CD14-positive monocyte (primary cell): ENCODE measurements around the gene EP400. TPM values are rescaled to one million over a fixed set of nuclear protein-coding genes. Genes with fewer than 3 reads are reported as not detected.
A peak's percentile ranks its signal among the peaks of the same experiment; 100 is the strongest.
"Not testable (repeated sequence)": the region's sequence is repeated elsewhere in the genome, so short reads cannot be mapped to it uniquely, and the experiment has no call there.

Experiments
- DNase-seq, 3 donors: peaks; one replicate each; pipeline ENCODE4 v3.0.0-alpha.2; 2011 to 2022
- H2AFZ ChIP-seq: 2 replicates; pipeline ENCODE4 v1.6.0; 2012; ENCODE audit warnings: mild to moderate bottlenecking, low read depth, low read length, inconsistent platforms; ENCODE audit not compliant: insufficient read depth, poor library complexity, severe bottlenecking
- H3K27ac ChIP-seq, 2 donors: 1 replicate in 1 of 2; 2 replicates in 1 of 2; pipeline ENCODE4 v1.5.1; 2012 to 2013; ENCODE audit warnings: low read length in 2 of 2, control low read depth in 1 of 2, inconsistent platforms in 1 of 2, low read depth in 1 of 2, mild to moderate bottlenecking in 1 of 2
- H3K27me3 ChIP-seq, 2 donors: one replicate each; pipeline versions ENCODE4 v1.6.0 to v1.6.1; 2011 to 2013; ENCODE audit warnings: low read length in 2 of 2; ENCODE audit not compliant: control insufficient read depth in 2 of 2, insufficient read depth in 2 of 2
- H3K36me3 ChIP-seq, 2 donors: replicated peaks in 1 of 2; 1 replicate in 1 of 2; 2 replicates in 1 of 2; pipeline versions ENCODE4 v1.5.1 to v1.6.1; 2012 to 2013; ENCODE audit warnings: low read length in 2 of 2, control low read depth in 1 of 2, inconsistent platforms in 1 of 2, mild to moderate bottlenecking in 1 of 2; ENCODE audit not compliant: insufficient read depth in 2 of 2, control insufficient read depth in 1 of 2
- H3K4me1 ChIP-seq, 2 donors: 1 replicate in 1 of 2; 2 replicates in 1 of 2; pipeline versions ENCODE4 v1.5.1 to v1.6.1; 2012 to 2013; ENCODE audit warnings: low read length in 2 of 2, control low read depth in 1 of 2, inconsistent platforms in 1 of 2, mild to moderate bottlenecking in 1 of 2, moderate library complexity in 1 of 2; ENCODE audit not compliant: insufficient read depth in 2 of 2, control insufficient read depth in 1 of 2
- H3K4me2 ChIP-seq: replicated peaks from 2 replicates; pipeline ENCODE3; 2012; ENCODE audit warnings: low read length, moderate library complexity, mild to moderate bottlenecking; ENCODE audit not compliant: poor library complexity, severe bottlenecking; ENCODE audit errors: extremely low read depth
- H3K4me3 ChIP-seq, 3 experiments: fragments of 200-600 bp in 1 of 3; sonication (generic) in 1 of 3; replicated peaks in 1 of 3; 1 replicate in 2 of 3; 2 replicates in 1 of 3; pipeline ENCODE4 v1.5.1; 2011 to 2013; ENCODE audit warnings: low read length in 3 of 3, mild to moderate bottlenecking in 3 of 3, control low read depth in 2 of 3, low read depth in 2 of 3, inconsistent platforms in 1 of 3, moderate library complexity in 1 of 3
- H3K79me2 ChIP-seq: 2 replicates; pipeline ENCODE4 v1.6.0; 2012; ENCODE audit warnings: mild to moderate bottlenecking, control low read depth, inconsistent platforms, low read length, moderate library complexity; ENCODE audit not compliant: insufficient read depth
- H3K9ac ChIP-seq: 2 replicates; pipeline ENCODE4 v1.6.0; 2017; ENCODE audit warnings: low read length, mild to moderate bottlenecking; ENCODE audit not compliant: insufficient read depth, poor library complexity, severe bottlenecking
- H3K9me3 ChIP-seq, 2 donors: replicated peaks in 1 of 2; 1 replicate in 1 of 2; 2 replicates in 1 of 2; pipeline versions ENCODE4 v1.5.1 to v1.6.1; 2012 to 2013; ENCODE audit warnings: low read length in 2 of 2, control low read depth in 1 of 2; ENCODE audit not compliant: control insufficient read depth in 1 of 2, insufficient read depth in 1 of 2
- H4K20me1 ChIP-seq: 2 replicates; pipeline ENCODE4 v1.6.0; 2012; ENCODE audit warnings: mild to moderate bottlenecking, low read length, control low read depth, moderate library complexity; ENCODE audit not compliant: insufficient read depth
- H3K27ac Mint-ChIP-seq, 7 donors: one replicate each; pipeline ENCODE4 v1.8.0; 2020; ENCODE audit warnings: mild to moderate bottlenecking in 7 of 7, mixed read lengths in 7 of 7, moderate library complexity in 6 of 7, inconsistent platforms in 2 of 7
- H3K27me3 Mint-ChIP-seq, 3 donors: one replicate each; pipeline ENCODE4 v1.8.0; 2021 to 2022; ENCODE audit warnings: low read depth in 3 of 3, mild to moderate bottlenecking in 3 of 3, mixed read lengths in 3 of 3, moderate library complexity in 3 of 3, inconsistent platforms in 1 of 3
- H3K36me3 Mint-ChIP-seq, 2 donors: one replicate each; pipeline ENCODE4 v1.8.0; 2020; ENCODE audit warnings: mixed read lengths in 2 of 2, inconsistent platforms in 1 of 2, mild to moderate bottlenecking in 1 of 2
- H3K4me1 Mint-ChIP-seq: one replicate; pipeline ENCODE4 v1.8.0; 2020; ENCODE audit warnings: mild to moderate bottlenecking, mixed read lengths
- H3K4me3 Mint-ChIP-seq, 2 donors: one replicate each; pipeline ENCODE4 v1.8.0; 2020; ENCODE audit warnings: mild to moderate bottlenecking in 2 of 2, mixed read lengths in 2 of 2, moderate library complexity in 1 of 2
- H3K9me3 Mint-ChIP-seq, 7 donors: one replicate each; pipeline ENCODE4 v1.8.0; 2020 to 2022; ENCODE audit warnings: mixed read lengths in 7 of 7, mild to moderate bottlenecking in 6 of 7, moderate library complexity in 6 of 7, inconsistent platforms in 2 of 7
- CTCF ChIP-seq: fragments of 200-600 bp; IDR thresholded peaks from one replicate; pipeline ENCODE4 v1.8.0; 2022; ENCODE audit warnings: antibody characterized with exemption, mild to moderate bottlenecking
- WGBS: methylation state at CpG from one replicate; pipeline ENCODE4 v1.1.5; 2013; ENCODE audit warnings: missing lambda C conversion rate; ENCODE audit not compliant: insufficient coverage; 5-methylcytosine and 5-hydroxymethylcytosine counted together
- intact Hi-C, 2 donors: fragments of 100-400 bp; cut with micrococcal nuclease; formaldehyde crosslinking; loops; one replicate each; pipeline versions ENCODE4 v1.15.0 to v1.15.1; 2023
- polyA plus RNA-seq, 3 donors: library from polyadenylated mRNA; depleted of rRNA in 1 of 3; unstranded in 2 of 3; stranded (reverse) in 1 of 3; fragments of 300-500 nt in 2 of 3; fragments of >200 nt in 1 of 3; fragmentation: Illumina TruSeq in 2 of 3; gene quantifications; 1 replicate in 2 of 3; 2 replicates in 1 of 3; pipeline ENCODE4 v1.2.3, GENCODE V29; 2012 to 2021

The EP400 gene
- polyA plus RNA-seq, 3 donors, result 0.65 to 12.1 (median 0.81) TPM

GRCh38 chr12:131948713-131949430, 870 bp upstream of the EP400 start:
- Histone ChIP-seq H3K9ac (peak overlapping the region; percentile 90), H3K4me1 (peaks cover 16 to 23% of the 10 kb centered on the region in 2 donors), H3K4me2 (peak overlapping the region; percentile 83), H3K4me3 (peak overlapping the region; percentile 10 to 78 (median 43)), H3K79me2 (peaks cover 40% of the 10 kb centered on the region), H4K20me1 (peaks cover 37% of the 10 kb centered on the region)
- H3K9me3 ChIP-seq, H2AFZ ChIP-seq, H3K27me3 Mint-ChIP-seq, H3K27ac ChIP-seq, H3K36me3 ChIP-seq, DNase-seq, H3K27me3 ChIP-seq, H3K9me3 Mint-ChIP-seq: not testable (repeated sequence)
- Mint-ChIP-seq H3K4me1 (peaks cover 34% of the 10 kb centered on the region), H3K36me3 (peaks cover 3 to 15% of the 10 kb centered on the region in 2 donors), H3K4me3 (peak overlapping the region; percentile 68 to 84), H3K27ac (peak overlapping the region in 4 of 7 donors; percentile 54 to 79 (median 68))
- intact Hi-C loops, result loop anchor here (1.0 to 5.0 kb wide), 3 partner anchors 18 to 57 kb away; partner anchors contain the start of gene ULK1 (in 1 of the 2)
- WGBS, result 84% methylated on average over 11 of the region's 23 CpGs

GRCh38 chr12:131950182-131950913, 606 bp downstream of the EP400 start:
- under 1% methylated on average over 73 of the region's 79 CpGs for WGBS
- Mint-ChIP-seq H3K4me3 (peak overlapping the region; percentile 94 to 97), H3K36me3 (peaks cover 0 to under 1% of the 10 kb centered on the region in 2 donors), H3K27ac (peak overlapping the region; percentile 62 to 94 (median 90)), H3K9me3 (no peaks in the 10 kb centered on the region), H3K27me3 (peaks cover 0 to 3% (median 1%) of the 10 kb centered on the region in 3 donors), H3K4me1 (peaks cover 35% of the 10 kb centered on the region)
- Histone ChIP-seq H3K4me1 (peaks cover 16 to 23% of the 10 kb centered on the region in 2 donors), H3K4me2 (peak overlapping the region; percentile 83), H3K36me3 (no peaks in the 10 kb centered on the region), H3K9ac (peak overlapping the region; percentile 90), H3K4me3 (peak overlapping the region; percentile 58 to 88 (median 78)), H3K9me3 (no peaks in the 10 kb centered on the region), H3K27ac (peak overlapping the region in 1 of 2 donors; percentile 77), H2AFZ (peak overlapping the region; percentile 80), H3K79me2 (peaks cover 54% of the 10 kb centered on the region), H3K27me3 (no peaks in the 10 kb centered on the region), H4K20me1 (peaks cover 50% of the 10 kb centered on the region)
- TF ChIP-seq CTCF, result no peak
- DNase-seq, result peak in 1 of 3 donors; percentile 26
- intact Hi-C loops, result loop anchor here (10.0 kb wide), 2 partner anchors 134 to 236 kb away; partner anchors contain the start of gene SFSWAP (in 1 of the 2)

GRCh38 chr12:131953810-131954209, 4.1 kb downstream of the EP400 start:
- not testable (repeated sequence) for H3K27ac ChIP-seq, H3K27me3 Mint-ChIP-seq, H3K36me3 ChIP-seq, H3K9me3 Mint-ChIP-seq, H3K27ac Mint-ChIP-seq, DNase-seq, H3K4me2 ChIP-seq, H3K27me3 ChIP-seq, H3K36me3 Mint-ChIP-seq, H3K9me3 ChIP-seq, H3K4me3 ChIP-seq, H3K4me3 Mint-ChIP-seq, H2AFZ ChIP-seq, H3K9ac ChIP-seq
- Histone ChIP-seq H3K4me1 (peaks cover 16 to 23% of the 10 kb centered on the region in 2 donors), H3K79me2 (peaks cover 89% of the 10 kb centered on the region), H4K20me1 (peaks cover 84% of the 10 kb centered on the region)
- WGBS, result 98% methylated on average over 4 of the region's 9 CpGs
- intact Hi-C loops, result loop anchor here (10.0 kb wide), 2 partner anchors 131 to 239 kb away; partner anchors contain the start of gene SFSWAP (in 1 of the 2)
- H3K4me1 Mint-ChIP-seq, result peaks cover 38% of the 10 kb centered on the region
